Sigmoid colon (tissue), 7 donors: ENCODE results near the gene ZNRD2. TPM values are rescaled to one million over a fixed set of nuclear protein-coding genes. Genes with fewer than 3 reads are reported as not detected.

Experiments
- DNase-seq: peaks from one replicate; pipeline ENCODE4 v3.0.0-alpha.2; 2019
- H3K27ac ChIP-seq, 4 donors: fragments of 200-600 bp; sonication (generic); one replicate each; pipeline ENCODE4 v1.5.1; 2016 to 2019; ENCODE audit warnings: mild to moderate bottlenecking in 1 of 4
- H3K27me3 ChIP-seq, 3 donors: fragments of 200-600 bp; sonication (generic); one replicate each; pipeline ENCODE4 v1.5.1; 2019; ENCODE audit warnings: mild to moderate bottlenecking in 1 of 3
- H3K36me3 ChIP-seq, 4 donors: fragments of 200-600 bp; sonication (generic); one replicate each; pipeline ENCODE4 v1.5.1; 2016 to 2019
- H3K4me1 ChIP-seq, 4 donors: fragments of 200-600 bp; sonication (generic); one replicate each; pipeline ENCODE4 v1.5.1; 2017 to 2019
- H3K4me3 ChIP-seq, 4 donors: fragments of 200-600 bp; sonication (generic); one replicate each; pipeline ENCODE4 v1.5.1; 2017 to 2019; ENCODE audit warnings: mild to moderate bottlenecking in 2 of 4, moderate library complexity in 1 of 4
- H3K9me3 ChIP-seq, 4 donors: fragments of 200-600 bp in 3 of 4; sonication (generic) in 3 of 4; one replicate each; pipeline versions ENCODE4 v1.5.1 to v1.6.1; 2013 to 2019
- CTCF ChIP-seq, 4 experiments: fragments of 450-650 bp in 3 of 4; fragments of 200-600 bp in 1 of 4; IDR thresholded peaks; one replicate each; pipeline ENCODE4 v1.5.1; 2016 to 2019; ENCODE audit warnings: antibody characterized with exemption in 4 of 4, mild to moderate bottlenecking in 3 of 4, moderate library complexity in 2 of 4
- EP300 ChIP-seq, 4 donors: sonication (generic); formaldehyde crosslinking; IDR thresholded peaks; one replicate each; pipeline ENCODE4 v1.6.1; 2017; ENCODE audit warnings: antibody characterized with exemption in 4 of 4
- POLR2A ChIP-seq, 2 donors: fragments of 450-650 bp; IDR thresholded peaks; one replicate each; pipeline ENCODE4 v1.6.1; 2016; ENCODE audit warnings: antibody characterized with exemption in 2 of 2, mild to moderate bottlenecking in 2 of 2, moderate library complexity in 2 of 2
- POLR2AphosphoS5 ChIP-seq, 4 donors: sonication (generic); formaldehyde crosslinking; IDR thresholded peaks; one replicate each; pipeline ENCODE4 v1.6.1; 2017; ENCODE audit warnings: antibody characterized with exemption in 4 of 4
- WGBS, 2 donors: extraction: QIAGEN DNeasy Blood & Tissue Kit; methylation state at CpG; one replicate each; pipeline ENCODE4 v1.1.7; 2013; 5-methylcytosine and 5-hydroxymethylcytosine counted together
- intact Hi-C: fragments of 100-400 bp; cut with DNase I; formaldehyde crosslinking; loops from one replicate; pipeline ENCODE4 v1.15.1; 2023
- polyA plus RNA-seq, 3 donors: library from polyadenylated mRNA; stranded (reverse); fragments of 200-250 nt; gene quantifications; one replicate each; pipeline ENCODE4 v1.2.3, GENCODE V29; 2013
- total RNA-seq, 4 donors: library from RNA; depleted of rRNA; stranded (reverse); fragments of >200 nt; gene quantifications; one replicate each; pipeline ENCODE4 v1.1.0, GENCODE V29; 2016
- donor health status: healthy with polysubstance abuse.
- donor health status: Bipolar disorder and iron deficiency.
- donor health status: healthy.

ZNRD2 gene
- total and polyA plus RNA-seq, 7 donors: 24.9 to 61.0 (median 52.6) TPM

- peaks cover 0 to 76% (median 63%) of the 10 kb centered on the region in 4 donors for H3K4me1 ChIP-seq
- peak; percentile 66 for DNase-seq
- H3K27me3 ChIP-seq: no peaks in the 10 kb centered on the region
- no peak for TF ChIP-seq EP300 (IDR thresholded peaks at IDR 0.05)
- no peak for TF ChIP-seq POLR2A (IDR thresholded peaks at IDR 0.05)
- no peak for TF ChIP-seq POLR2AphosphoS5 (IDR thresholded peaks at IDR 0.05)
- no peak for TF ChIP-seq CTCF (IDR thresholded peaks at IDR 0.05)
- intact Hi-C loops: loop anchor here (5.0 kb wide), 2 partner anchors 149 to 286 kb away; partner anchors contain the start of genes CFL1 and NEAT1
- peaks cover 0 to 6% (median 0%) of the 10 kb centered on the region in 4 donors for H3K36me3 ChIP-seq
- no peaks in the 10 kb centered on the region for H3K9me3 ChIP-seq
- 81 to 82% methylated on average over 9 of the region's 9 CpGs for WGBS, 2 donors
- H3K4me3 ChIP-seq: peak overlapping the region; percentile 51 to 99 (median 79)
- peak overlapping the region; percentile 91 to 98 (median 98) for H3K27ac ChIP-seq
Observed at GRCh38 chr11:65571420-65571819, 1.1 kb downstream of the ZNRD2 start.

GRCh38 chr11:65571940-65572339 lies 1.7 kb downstream of the ZNRD2 start:
- no peak for TF ChIP-seq EP300 (IDR thresholded peaks at IDR 0.05)
- peak; percentile 35 to 46 (median 40) for TF ChIP-seq CTCF (IDR thresholded peaks at IDR 0.05)
- Histone ChIP-seq H3K27ac (peak overlapping the region; percentile 91 to 98 (median 98)), H3K36me3 (peaks cover 0 to 6% (median 0%) of the 10 kb centered on the region in 4 donors), H3K27me3 (no peaks in the 10 kb centered on the region), H3K9me3 (no peaks in the 10 kb centered on the region), H3K4me3 (peak overlapping the region; percentile 51 to 99 (median 87)), H3K4me1 (peaks cover 0 to 75% (median 65%) of the 10 kb centered on the region in 4 donors)
- 4 to 10% methylated on average over 11 of the region's 11 CpGs for whole genome bisulfite sequencing, 2 donors
- intact Hi-C loops: loop anchor here (1.0 to 5.0 kb wide), 5 partner anchors 13 to 285 kb away; partner anchors contain the start of genes CFL1, LTBP3, MAP3K11 and NEAT1
- no peak for DNase-seq

GRCh38 chr11:65572356-65573051 lies 2.2 kb downstream of the ZNRD2 start, which contains the start of gene FAM89B:
TSS of gene FAM89B (plus strand) at chr11:65572538. CDS start at chr11:65572670, 132 bp downstream.
- Histone ChIP-seq H3K36me3 (peaks cover 0 to 5% (median 0%) of the 10 kb centered on the region in 4 donors), H3K4me3 (peak within 1 kb of the TSS; percentile 51 to 99 (median 87)), H3K9me3 (no peaks in the 10 kb centered on the region), H3K4me1 (peaks cover 0 to 75% (median 68%) of the 10 kb centered on the region in 4 donors), H3K27ac (peak within 1 kb of the TSS; percentile 91 to 98 (median 98)), H3K27me3 (no peaks in the 10 kb centered on the region)
- WGBS, 2 donors: 0% methylated on average over 86 of the region's 86 CpGs
- peak; percentile 97 for DNase-seq
- intact Hi-C loops: loop anchor here (1.0 to 5.0 kb wide), 5 partner anchors 14 to 285 kb away; partner anchors contain the start of genes CFL1, LTBP3, MAP3K11 and NEAT1
- no peak for TF ChIP-seq EP300 (IDR thresholded peaks at IDR 0.05)
- TF ChIP-seq POLR2AphosphoS5 (IDR thresholded peaks at IDR 0.05): peak; percentile 46 to 72 (median 60)

- Histone ChIP-seq H3K4me3 (peak overlapping the region; percentile 51 to 99 (median 87)), H3K4me1 (peaks cover 0 to 75% (median 68%) of the 10 kb centered on the region in 4 donors), H3K27ac (peak overlapping the region; percentile 91 to 98 (median 98)), H3K9me3 (no peaks in the 10 kb centered on the region), H3K36me3 (peaks cover 0 to 7% (median 0%) of the 10 kb centered on the region in 4 donors), H3K27me3 (no peaks in the 10 kb centered on the region)
- TF ChIP-seq POLR2AphosphoS5 (IDR thresholded peaks at IDR 0.05) (no peak), POLR2A (IDR thresholded peaks at IDR 0.05) (no peak), CTCF (IDR thresholded peaks at IDR 0.05) (no peak), EP300 (IDR thresholded peaks at IDR 0.05) (no peak)
- WGBS, 2 donors: 34 to 42% methylated on average over 22 of the region's 22 CpGs
- peak; percentile 83 for DNase-seq
- intact Hi-C loops: loop anchor here (2.0 to 5.0 kb wide), 4 partner anchors 15 to 284 kb away; partner anchors contain the start of genes CFL1, LTBP3, MAP3K11 and NEAT1
Observed at GRCh38 chr11:65573391-65574079, 3.3 kb downstream of the ZNRD2 start.
